Activated CD8-positive, alpha-beta memory T cell treated with anti-CD3 and anti-CD28 coated beads for 36 hours (primary cell): ENCODE data around the gene GATM. TPM values are rescaled to one million over a fixed set of nuclear protein-coding genes. Genes with fewer than 3 reads are reported as not detected.
"Not testable (repeated sequence)": the region's sequence is repeated elsewhere in the genome, so short reads cannot be mapped to it uniquely, and the experiment has no call there.

Experiments
- CTCF ChIA-PET: fragments of 350-600 bp; sonication (Branson Sonifier 250); formaldehyde crosslinking; loops from one replicate; lab custom pipeline; 2021; ENCODE audit warnings: antibody characterized with exemption; lab: Charles Lee
- POLR2A ChIA-PET: fragments of 350-600 bp; sonication (Branson Sonifier 250); formaldehyde crosslinking; loops from one replicate; lab custom pipeline; 2021; ENCODE audit warnings: antibody characterized with exemption; lab: Charles Lee
- total RNA-seq, 2 experiments: library from RNA; stranded (reverse); gene quantifications; one replicate each; pipeline ENCODE4 v1.2.3, GENCODE V29; 2021

GATM gene
- total RNA-seq, 2 experiments from 2014 or later, result 2.1 to 3.0 TPM

DNA sequence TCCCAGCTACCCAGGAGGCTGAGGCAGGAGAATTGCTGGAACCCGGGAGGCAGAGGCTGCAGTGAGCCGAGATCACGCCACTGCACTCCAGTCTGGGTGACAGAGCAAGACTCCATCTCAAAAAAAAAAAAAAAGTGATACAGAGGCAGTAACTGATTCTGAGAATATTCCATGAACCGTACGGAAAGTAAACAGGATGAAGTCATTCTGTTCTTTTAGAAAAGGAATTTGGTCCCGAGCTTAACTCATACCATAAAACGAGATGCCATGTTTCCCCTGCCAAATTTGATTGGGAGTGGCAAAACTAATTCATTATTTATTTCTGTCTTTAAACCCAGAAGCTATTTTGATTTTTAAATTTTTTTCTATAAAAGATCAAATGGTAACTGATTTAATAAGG, 11.1 kb downstream of the GATM start:
- POLR2A ChIA-PET, result interaction anchor here (0.7 kb wide), 1 partner anchor 56 kb away, joined by 4 read pairs; no protein-coding TSS in a partner anchor
- CTCF ChIA-PET, result not testable (repeated sequence)

DNA sequence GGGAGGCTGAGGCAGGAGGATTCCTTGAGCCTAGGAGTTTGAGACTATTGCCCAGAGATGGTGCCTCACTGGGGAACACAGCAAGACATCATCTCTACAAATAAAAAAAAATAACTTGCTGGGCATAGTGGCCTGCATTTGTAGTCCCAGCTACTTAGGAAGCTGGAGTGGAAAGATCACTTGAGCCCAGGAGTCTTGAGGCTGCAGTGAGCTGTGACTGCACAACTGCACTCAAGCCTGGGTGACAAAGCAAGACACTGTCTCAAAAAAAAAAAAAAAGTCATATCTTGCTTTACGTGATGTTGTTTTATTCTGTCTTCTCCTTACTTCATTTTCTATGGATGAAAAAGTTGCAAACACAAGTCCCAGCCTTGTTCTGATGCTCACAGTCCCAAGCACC, 14.1 kb downstream of the GATM start:
- POLR2A ChIA-PET, result no interaction called here
- CTCF ChIA-PET, result no interaction called here

DNA sequence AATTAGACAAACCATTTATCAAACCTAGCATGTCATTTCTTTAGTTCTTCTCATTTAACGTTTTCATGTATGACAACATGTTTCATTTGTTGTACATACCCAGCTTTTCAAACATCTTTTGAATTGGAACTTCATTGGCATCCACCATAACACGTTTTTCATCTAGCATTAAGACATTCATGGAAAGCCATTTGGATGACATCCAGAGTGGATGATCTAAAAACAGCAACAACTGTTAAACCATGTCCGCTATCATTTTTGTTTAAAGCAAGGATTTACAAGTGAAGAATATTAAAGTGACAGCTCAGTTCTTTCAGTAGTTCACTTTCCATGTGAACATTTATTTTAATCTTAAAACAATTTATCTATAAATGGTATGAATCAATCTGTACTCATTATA, 14.5 kb downstream of the GATM start:
- ChIA-PET POLR2A (no interaction called here), CTCF (no interaction called here)

GRCh38 chr15:45363334-45363733, 15.0 kb downstream of the GATM start:
- ChIA-PET CTCF (no interaction called here), POLR2A (no interaction called here)

DNA sequence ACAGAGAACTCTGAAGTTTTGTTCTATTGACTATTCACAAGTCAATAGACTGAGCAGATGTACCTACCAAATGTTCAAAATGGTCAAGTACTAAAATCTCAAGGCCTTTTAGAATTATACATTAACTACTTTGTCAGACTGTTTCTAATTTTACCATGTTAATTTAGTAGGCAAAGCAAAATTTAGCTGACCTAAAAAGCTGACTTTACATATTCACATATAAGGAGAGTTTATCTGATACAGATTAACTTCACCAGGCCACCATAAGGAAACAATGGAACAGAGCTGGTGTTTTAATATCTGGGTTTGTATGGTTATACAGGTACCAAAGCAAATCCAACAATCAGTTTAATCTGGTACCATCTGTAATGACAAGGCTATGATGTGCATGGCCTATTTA, 15.9 kb downstream of the GATM start:
- ChIA-PET CTCF (no interaction called here), POLR2A (no interaction called here)

GRCh38 chr15:45361878-45362277, 16.5 kb downstream of the GATM start:
- POLR2A ChIA-PET, result no interaction called here
- CTCF ChIA-PET, result no interaction called here

DNA sequence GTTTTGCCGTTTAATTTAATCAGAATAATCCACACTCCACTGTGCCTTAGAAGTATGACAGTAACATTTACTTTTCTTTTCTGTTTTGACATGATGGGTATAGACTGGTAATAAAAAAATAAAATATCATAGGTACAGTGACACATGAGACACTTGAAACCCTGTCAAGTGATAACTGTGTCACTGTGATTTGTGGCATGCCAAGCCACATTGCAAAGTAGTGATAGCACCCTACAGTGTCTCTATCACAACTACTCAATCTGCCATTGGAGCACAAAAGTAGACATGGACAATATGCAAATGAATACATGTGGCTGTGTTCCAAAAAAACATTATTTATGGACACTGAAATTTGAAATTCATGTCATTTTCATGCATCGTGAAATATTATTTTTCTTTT, 22.5 kb downstream of the GATM start:
- ChIA-PET CTCF (no interaction called here), POLR2A (no interaction called here)

DNA sequence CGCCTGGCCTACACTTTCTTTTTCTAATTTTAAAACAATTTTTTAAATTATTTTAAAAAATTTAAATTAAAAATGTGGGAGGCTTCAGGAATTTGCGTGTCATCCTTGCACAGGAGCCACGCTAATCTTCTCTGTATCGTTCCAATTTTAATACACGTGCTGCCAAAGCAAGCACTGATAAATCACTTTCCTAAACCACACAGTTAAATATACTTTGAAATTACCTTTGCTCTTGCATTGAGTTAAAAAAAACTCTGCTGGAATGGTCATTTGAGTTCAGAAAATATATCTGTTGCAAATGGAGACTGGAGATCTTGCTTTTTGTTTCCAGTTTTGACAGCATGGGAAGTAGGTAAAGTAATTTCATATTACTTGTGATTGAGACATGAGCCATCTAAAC, 23.6 kb downstream of the GATM start:
- ChIA-PET CTCF (no interaction called here), POLR2A (no interaction called here)

GRCh38 chr15:45351227-45351626, 27.1 kb downstream of the GATM start:
- ChIA-PET POLR2A (no interaction called here), CTCF (no interaction called here)

GRCh38 chr15:45349623-45350022, 28.7 kb downstream of the GATM start:
- ChIA-PET CTCF (no interaction called here), POLR2A (no interaction called here)

DNA sequence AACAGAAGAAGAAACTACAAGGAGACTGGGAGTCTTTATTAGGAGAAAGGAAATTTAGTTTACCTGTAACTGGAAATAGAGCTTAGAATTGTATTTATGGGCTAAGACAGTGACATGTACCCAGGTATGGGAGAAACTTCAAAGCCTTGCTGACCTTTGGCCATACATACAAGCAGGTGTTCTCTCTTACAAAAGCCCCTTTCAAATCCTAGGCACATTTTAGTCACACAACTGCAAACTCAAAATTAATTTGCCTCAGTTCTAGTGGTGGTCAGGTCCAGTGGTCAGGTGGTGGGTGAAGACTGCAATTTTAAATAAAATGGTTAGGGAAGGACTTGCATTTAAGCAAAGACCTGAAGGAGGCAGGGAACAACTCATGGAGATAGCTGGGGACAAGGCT, 30.4 kb downstream of the GATM start:
- ChIA-PET CTCF (no interaction called here), POLR2A (no interaction called here)

GRCh38 chr15:45347033-45347432, 31.3 kb downstream of the GATM start:
- ChIA-PET POLR2A (no interaction called here), CTCF (no interaction called here)

- ChIA-PET CTCF (no interaction called here), POLR2A (no interaction called here)
These were observed 32.0 kb downstream of the GATM start for GRCh38 chr15:45346381-45346780.

DNA sequence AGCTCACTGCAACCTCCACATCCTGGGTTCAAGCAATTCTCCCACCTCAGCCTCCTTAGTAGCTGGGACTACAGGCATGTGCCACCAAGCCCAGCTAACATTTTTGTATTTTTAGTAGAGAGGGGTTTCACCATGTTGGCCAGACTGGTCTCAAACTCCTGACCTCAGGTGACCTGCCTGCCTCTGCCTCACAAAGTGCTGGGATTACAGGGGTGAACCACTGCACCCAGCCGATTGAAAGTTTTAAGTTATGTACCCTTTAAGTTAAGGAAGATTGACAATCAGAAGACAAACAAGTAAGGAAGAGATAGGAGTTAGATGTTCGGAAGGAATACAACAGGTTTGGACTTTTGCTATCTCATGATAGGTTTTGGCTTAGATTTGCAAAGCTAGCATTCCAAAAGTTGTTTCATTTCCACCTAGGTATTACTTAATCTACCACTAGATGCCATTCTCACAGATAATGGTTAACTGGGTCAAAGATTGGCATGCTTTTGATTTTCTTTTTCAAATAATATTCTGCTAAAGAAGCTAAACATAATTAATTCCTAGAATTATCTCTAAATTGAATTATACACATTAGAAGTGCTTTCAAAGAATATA, 35.0 kb downstream of the GATM start:
- ChIA-PET CTCF (interaction anchor here (0.7 kb wide), 1 partner anchor 228 kb away, joined by 3 read pairs; no protein-coding TSS in a partner anchor), POLR2A (no interaction called here)

DNA sequence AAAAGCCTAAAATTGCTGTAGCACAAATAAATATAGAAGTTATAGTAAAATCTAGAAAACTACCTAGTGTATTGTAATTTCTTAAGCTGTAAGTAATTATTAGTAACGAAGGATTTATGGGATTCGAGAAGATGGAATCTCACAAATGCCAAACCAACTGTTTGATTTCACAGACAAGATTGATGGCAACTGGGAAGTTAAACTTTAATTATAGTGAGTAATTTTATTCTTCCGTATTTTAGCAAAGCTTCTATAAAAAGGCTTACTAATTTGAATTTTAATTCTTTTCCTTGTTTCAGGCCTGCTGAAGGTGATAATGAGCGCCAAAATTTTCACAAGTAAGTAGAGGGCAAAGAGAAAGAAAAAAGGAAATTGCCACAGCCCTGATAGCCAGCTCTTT, 36.6 kb downstream of the GATM start:
- CTCF ChIA-PET, result no interaction called here
- POLR2A ChIA-PET, result no interaction called here

DNA sequence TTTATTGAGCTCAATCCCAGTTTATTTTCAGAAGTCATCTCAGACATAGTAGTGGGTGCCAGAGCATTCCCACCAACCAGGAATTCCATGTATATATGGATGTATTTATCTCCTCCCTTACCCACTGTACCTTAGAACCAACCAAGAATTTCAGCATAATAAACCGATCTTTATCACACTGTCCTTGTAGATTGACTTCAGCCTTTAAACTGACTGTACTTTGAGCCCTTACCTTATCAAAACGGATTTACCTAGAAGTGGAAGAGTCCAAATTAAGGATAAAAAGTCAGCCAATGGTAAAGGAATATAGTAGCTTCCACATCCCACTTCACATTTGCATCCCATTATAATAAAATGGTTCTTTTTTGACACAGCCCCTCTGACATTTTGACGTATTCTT, 37.9 kb downstream of the GATM start:
- CTCF ChIA-PET, result interaction anchor here (1.3 kb wide), 1 partner anchor 102 kb away, joined by 3 read pairs; no protein-coding TSS in a partner anchor
- POLR2A ChIA-PET, result no interaction called here

DNA sequence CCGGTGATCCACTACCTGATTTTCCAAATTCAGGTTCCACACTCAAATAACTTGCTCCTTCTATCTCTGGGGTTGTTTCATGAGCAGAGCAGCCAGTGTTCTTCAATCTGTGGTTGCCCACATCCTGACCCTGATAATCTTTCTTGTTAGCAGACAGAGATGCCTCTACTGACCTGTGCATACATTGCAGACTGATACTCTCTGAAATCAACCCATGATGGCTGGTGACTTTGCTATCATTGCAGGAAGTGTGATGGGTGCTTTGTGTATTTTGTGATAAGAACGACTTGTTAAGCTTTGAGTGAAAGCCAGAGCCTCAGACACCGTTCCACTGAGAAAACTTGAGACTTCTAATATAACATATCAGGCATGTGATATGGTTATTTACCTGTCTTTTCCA, 39.9 kb downstream of the GATM start:
- POLR2A ChIA-PET, result no interaction called here
- CTCF ChIA-PET, result no interaction called here

DNA sequence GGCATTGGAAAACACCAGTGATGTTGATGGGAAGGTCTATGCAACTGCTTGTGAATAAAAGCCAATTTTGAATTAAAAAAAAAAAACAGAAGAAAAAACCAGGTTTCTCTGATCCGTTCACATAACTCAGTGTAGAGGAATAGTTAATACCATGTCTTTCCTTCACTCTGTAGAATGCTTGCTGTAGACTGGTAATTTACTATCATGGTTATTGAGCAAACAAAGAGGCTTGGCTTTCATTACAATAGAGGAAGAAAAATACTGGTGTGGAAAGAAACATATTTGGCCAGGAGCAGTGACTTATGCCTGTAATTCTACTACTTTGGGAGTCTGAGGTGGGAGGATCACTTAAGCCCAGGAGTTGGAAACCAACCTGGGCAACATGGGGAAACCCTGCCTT, 41.1 kb downstream of the GATM start:
- ChIA-PET CTCF (no interaction called here), POLR2A (no interaction called here)

GRCh38 chr15:45333550-45333949, 44.8 kb downstream of the GATM start:
- CTCF ChIA-PET, result no interaction called here
- POLR2A ChIA-PET, result no interaction called here

GRCh38 chr15:45332694-45333093, 45.6 kb downstream of the GATM start:
- CTCF ChIA-PET, result no interaction called here
- POLR2A ChIA-PET, result no interaction called here

DNA sequence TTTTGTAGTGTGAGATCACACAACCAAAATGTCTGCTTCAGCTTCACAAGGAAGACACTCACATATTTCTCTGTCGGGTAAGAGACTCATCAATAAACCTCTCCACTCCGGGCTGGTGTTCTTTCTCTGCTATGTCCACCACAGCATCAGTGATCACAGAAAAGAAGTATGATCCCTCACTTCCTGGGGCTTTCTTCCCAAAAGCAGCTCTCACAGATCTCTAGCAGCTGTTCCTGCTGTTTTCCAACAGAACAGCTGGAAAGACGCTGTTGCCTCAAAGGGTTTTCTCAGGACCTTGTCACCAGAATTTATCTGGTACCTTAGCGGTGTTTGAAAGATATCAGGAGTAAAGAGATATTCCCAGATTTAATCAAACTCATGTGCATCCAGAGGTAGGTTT, 46.4 kb downstream of the GATM start:
- CTCF ChIA-PET, result no interaction called here

GRCh38 chr15:45328663-45329062, 49.7 kb downstream of the GATM start:
- ChIA-PET CTCF (no interaction called here), POLR2A (no interaction called here)

More for the DNA sequence above, 46.4 kb downstream of the GATM start:
- POLR2A ChIA-PET, result no interaction called here
